KOPT-K1 (cell line): ENCODE measurements around the gene ANKRD33B.
"Not testable (repeated sequence)": the region's sequence is repeated elsewhere in the genome, so short reads cannot be mapped to it uniquely, and the experiment has no call there.

ENCODE experiments used
- H3K27ac ChIP-seq: fragments of 200-600 bp; sonication (generic); 2 replicates; pipeline ENCODE4 v1.5.1; 2016; ENCODE audit warnings: antibody characterized with exemption, mild to moderate bottlenecking, low read depth, low read length; ENCODE audit not compliant: poor library complexity, severe bottlenecking
- H3K36me3 ChIP-seq: fragments of 200-600 bp; sonication (generic); 2 replicates; pipeline ENCODE4 v1.5.1; 2017; ENCODE audit warnings: antibody characterized with exemption, mild to moderate bottlenecking, low read length, moderate library complexity; ENCODE audit not compliant: insufficient read depth
- H3K9me3 ChIP-seq: fragments of 200-600 bp; sonication (generic); 2 replicates; pipeline ENCODE4 v1.5.1; 2017; ENCODE audit warnings: antibody characterized with exemption, low read length, mild to moderate bottlenecking; ENCODE audit not compliant: insufficient read depth, poor library complexity, severe bottlenecking

The ANKRD33B gene

DNA sequence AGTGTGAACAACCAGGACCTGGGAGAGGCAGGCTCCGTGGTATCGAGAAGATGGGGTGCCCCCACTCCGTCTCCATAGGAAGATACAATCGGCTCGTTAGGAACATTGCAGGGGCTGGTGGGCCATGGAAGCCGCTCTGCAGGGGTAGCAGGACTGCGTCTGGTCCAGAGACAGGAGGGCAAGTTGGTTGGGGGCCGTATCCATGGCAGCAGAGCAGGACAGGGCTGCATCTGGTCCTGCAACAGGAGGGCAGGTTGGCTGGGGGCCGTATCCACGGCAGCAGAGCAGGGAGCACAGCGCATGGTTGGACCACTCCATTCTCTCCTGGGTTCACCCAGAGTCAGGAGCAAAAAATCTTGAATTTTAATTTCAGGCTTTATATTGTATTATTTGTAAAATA is 98.2 kb downstream of the ANKRD33B start:
- H3K36me3 ChIP-seq: no peaks in the 10 kb centered on the region
- H3K27ac ChIP-seq: no peak overlapping the region
- no peaks in the 10 kb centered on the region for H3K9me3 ChIP-seq

DNA sequence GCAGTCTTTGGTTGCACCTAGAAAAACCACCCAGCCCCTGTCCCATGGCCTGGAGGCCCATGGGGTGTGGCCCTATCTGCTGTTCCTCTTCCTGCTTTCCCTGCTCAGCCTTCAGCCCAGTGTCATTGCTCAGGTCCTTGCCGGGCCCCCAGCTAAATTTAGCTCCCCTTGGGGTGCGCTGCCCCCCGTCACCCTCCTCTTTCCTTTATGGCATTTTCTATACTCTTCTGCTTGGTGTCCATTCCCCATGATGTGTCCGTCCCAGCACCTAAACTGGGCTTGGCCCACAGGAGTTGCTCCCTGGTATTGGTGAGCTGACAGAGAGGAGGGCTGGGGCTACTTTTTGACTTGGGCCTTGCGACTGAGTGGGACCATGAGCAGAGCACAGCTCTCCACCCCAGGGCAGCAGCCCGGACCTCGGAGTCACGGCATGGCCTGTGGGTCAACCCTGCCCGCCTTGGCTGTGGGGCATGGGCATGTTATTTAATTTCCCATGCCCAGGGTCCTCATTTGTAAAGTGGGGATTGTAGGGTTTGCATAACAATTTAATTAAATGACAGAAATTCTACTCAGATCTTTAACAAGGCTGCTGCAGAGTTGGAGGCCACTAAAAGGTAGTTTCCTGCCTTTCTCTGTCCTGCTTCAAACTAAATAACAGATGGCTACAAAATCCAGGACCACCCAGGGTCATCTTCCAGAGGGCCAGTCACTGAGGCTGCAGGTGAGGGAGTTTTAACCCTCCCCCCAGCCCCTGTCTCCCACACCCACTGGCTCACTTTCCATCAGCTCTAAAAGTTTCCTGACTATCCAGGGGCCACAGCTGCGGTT is 99.0 kb downstream of the ANKRD33B start:
- Histone ChIP-seq H3K27ac (no peak overlapping the region), H3K36me3 (no peaks in the 10 kb centered on the region), H3K9me3 (no peaks in the 10 kb centered on the region)

DNA sequence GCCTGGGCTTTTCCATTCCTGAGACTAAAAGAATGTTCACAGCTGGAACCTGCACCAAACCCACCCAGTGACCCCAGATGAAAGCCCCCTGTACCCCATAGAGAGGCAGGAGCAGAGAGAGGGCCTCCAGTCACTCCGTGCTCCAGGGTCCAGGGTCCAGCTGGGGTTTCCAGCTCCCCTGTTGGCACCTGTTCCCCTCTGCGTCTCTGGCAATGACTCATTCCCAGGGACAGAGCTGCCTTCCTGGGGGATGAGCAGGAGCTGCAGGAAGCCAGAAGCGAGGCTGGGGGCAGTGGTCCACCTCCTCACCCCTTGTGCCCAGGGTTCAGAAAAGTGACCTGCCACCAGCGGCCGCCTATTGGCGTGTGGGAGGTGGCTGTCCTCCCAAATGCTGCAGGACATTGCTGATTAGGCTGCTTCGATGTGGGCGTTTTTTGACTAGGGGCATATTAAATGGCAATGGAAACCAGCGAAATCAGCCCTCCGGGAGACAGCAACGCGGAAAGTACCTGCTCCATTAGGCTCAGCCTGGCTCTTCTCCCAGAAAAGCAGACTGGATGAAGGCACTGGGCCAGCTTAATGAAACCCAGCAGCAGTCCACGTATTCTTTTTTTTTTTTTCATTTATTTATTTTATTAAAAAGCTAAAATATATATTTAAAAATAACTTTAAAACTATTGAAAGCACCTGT is 99.8 kb downstream of the ANKRD33B start:
- no peaks in the 10 kb centered on the region for H3K36me3 ChIP-seq
- no peaks in the 10 kb centered on the region for H3K9me3 ChIP-seq
- no peak overlapping the region for H3K27ac ChIP-seq

DNA sequence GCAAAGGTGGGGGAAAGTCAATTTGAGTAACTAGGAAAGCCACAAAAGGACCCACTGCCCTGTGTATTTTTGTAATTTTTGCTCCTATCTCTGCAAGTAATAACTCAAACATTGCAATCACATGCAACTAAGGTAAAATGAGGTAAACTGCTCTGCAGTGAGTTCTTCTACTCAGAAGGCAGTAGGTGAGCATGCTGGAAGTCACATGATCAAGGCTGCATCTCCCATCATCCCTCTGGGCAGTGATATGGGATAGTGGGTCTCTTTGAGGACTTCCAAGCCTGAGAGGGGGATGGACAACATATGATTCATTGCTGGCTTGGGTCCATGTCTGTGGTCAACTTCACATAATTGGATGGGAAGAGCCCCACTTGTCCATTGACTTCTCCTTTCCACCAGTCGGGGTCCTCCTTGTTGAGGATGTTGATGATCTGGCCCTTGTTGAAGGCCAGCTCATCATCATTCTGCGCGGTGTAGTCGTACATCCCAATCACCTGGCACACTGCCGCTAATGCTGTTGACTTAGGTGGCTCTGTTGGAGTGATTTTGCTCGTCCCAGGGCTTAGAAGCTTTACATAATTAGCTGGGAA is 100.4 kb downstream of the ANKRD33B start:
- not testable (repeated sequence) for H3K27ac ChIP-seq, H3K9me3 ChIP-seq, H3K36me3 ChIP-seq

DNA sequence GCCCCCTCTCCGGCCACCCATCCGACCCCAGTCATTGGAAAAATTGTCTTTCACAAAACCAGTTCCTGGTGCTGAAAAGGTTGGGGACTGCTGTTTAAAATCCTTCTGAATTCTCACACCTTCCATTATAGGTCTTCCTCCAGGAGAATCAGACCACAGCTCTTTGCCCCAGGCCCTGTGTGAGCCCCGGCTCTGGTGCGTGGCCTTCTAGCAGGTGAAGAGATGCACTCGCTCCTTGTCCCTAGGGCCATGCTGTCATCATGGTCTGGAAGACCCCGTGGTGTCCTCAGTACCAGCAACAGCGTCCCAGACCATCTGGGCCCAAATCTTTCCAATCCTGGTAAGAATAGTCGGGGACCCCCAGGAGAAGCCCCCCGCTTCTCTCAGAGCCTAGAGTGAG is 101.9 kb downstream of the ANKRD33B start:
- Histone ChIP-seq H3K36me3 (no peaks in the 10 kb centered on the region), H3K9me3 (no peaks in the 10 kb centered on the region), H3K27ac (no peak overlapping the region)

DNA sequence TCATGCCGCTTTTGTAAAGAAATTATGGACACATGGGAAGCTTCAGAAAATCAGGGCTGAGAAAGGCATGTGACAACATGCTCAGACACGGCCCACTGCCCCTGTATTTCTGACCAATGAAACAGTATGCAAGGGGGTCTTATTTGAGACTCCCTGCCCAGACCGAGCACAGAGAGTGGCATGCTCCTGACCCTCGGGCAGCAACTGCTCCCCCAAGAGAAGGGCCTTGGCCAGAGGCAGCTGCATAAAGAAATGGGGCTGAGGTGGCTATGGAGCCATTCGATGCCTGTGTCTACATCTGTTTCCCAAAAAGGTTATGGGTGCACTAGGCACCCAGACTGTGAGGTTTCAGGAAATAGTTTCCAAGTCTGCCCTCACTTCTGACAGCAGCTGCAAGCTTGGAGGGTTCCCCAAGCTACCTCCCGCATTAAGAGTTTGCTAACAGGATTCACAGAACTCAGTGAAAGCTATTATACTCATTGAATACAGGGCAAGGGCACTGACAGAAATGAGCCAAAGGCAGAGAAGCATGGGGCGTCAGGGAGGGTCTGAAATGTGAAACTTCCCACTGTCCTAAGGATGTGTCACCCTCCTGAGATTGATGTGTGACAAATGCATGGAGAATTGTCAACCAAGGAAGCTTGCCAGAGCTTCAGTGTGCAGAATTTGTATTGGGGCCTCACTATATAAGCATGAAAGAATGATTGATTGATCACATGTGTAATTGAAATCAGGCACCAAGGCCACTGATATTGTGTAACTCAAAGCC is 102.8 kb downstream of the ANKRD33B start:
- Histone ChIP-seq H3K9me3 (no peaks in the 10 kb centered on the region), H3K27ac (no peak overlapping the region), H3K36me3 (no peaks in the 10 kb centered on the region)

DNA sequence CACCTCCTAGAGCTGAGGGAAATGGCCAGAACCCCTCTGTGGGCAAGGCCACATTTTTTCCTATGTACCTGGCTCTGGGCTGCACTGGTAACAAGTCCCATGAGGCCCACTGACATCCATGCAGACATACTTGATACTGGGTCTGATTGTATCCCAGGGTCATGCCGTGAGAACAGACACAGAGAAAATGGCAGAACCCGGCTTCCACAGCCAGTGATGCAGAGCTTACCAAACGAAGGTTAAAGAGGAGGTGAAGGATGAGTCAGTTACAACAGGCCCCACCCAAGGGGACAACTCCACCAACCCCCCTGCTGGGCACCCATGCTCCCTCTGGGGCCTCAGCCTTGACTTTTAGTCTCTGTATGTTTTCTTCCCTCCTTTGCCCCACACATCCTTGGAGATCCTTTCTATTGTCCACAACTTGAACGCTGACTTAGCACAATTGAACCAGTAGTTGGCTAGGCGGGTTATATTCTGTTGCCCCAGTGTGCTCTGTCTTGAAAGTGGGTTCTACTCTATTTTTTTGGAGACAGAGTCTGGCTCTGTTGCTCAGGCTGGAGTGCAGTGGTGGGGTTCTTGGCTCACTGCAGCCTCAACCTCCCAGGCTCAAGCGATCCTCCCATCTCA is 103.7 kb downstream of the ANKRD33B start:
- no peaks in the 10 kb centered on the region for H3K36me3 ChIP-seq
- no peak overlapping the region for H3K27ac ChIP-seq
- H3K9me3 ChIP-seq: no peaks in the 10 kb centered on the region

DNA sequence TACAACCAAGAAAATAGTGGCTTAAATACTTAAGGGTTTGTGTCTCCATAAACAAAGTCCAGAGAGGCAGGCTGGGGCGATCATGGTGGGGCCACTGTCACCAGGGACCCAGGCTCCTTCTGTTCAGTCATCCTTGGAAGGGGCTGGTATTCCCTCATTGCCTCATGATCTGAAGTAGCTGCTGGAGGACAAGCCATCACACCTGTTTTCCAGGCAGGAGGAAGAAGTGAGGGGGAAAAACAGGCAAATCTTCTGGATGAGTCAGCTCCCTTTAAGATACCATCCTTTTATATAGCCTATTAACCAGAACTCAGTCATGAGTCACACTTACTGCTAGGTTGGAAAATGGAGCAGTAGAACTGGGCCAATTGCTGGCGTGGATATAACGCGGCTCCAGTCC is 104.8 kb downstream of the ANKRD33B start:
- no peaks in the 10 kb centered on the region for H3K36me3 ChIP-seq
- H3K9me3 ChIP-seq: no peaks in the 10 kb centered on the region
- no peak overlapping the region for H3K27ac ChIP-seq

DNA sequence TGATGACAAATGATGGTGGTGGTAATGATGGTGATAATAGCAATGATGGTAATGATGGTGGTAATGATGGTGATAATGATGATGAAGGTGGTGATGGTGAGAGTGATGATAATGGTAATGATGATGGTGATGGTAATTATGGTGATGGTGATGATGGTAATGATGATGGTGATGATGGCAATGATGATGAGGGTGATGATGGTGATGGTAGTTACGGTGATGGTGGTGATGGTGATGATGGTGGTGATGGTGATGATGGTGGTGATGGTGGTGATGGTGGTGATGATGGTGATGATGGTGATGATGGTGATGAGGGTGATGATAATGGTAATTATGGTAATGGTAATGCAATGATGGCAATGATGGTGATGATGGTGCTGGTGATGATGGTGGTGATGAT is 106.1 kb downstream of the ANKRD33B start:
- no peak overlapping the region for H3K27ac ChIP-seq
- no peaks in the 10 kb centered on the region for H3K9me3 ChIP-seq
- H3K36me3 ChIP-seq: no peaks in the 10 kb centered on the region

DNA sequence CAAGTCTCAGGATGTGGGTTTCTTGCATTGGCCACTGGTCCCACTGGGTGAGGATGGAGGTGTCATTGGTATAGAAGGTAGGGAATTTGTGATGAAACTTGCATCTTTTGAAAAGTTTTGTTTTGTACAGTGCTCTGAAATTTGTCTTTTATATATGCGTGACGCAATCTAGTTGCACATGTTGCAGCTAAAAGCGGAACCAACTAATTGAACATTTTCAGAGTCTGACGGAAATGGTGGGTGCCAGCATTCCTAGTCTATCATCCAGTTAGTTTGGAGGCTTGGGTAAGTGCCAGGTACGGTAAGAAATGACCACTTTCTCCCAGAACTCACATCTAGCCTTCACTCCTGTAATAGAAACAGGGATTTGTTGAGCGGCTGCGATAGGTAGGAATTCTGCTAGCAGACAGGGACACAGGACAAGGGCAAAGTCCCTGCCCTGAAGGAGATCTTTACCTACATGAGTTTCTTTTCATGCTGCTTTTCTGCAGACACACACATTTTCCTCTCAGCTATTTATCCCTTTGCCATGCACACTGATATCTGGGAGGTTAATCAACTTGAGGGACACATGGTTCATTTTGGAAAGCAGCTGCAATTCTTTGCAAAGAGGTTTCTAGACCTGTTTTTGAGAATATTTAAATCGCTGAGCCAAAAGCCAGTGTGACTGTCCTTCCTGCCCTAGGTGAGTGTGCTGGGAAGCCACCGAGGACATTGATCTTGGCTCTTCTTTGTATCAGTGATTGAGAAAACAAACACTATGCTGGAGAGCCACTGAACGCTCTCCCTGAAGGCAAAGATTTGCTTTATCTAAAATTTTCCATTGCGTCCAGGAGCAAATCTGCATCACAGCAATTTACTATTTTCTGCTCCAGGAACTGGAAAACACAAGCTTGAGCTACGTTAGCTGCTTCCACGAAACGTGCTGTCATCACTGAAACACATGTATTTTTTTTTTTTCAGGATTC is 107.5 kb downstream of the ANKRD33B start:
- no peaks in the 10 kb centered on the region for H3K9me3 ChIP-seq
- no peaks in the 10 kb centered on the region for H3K36me3 ChIP-seq
- no peak overlapping the region for H3K27ac ChIP-seq

DNA sequence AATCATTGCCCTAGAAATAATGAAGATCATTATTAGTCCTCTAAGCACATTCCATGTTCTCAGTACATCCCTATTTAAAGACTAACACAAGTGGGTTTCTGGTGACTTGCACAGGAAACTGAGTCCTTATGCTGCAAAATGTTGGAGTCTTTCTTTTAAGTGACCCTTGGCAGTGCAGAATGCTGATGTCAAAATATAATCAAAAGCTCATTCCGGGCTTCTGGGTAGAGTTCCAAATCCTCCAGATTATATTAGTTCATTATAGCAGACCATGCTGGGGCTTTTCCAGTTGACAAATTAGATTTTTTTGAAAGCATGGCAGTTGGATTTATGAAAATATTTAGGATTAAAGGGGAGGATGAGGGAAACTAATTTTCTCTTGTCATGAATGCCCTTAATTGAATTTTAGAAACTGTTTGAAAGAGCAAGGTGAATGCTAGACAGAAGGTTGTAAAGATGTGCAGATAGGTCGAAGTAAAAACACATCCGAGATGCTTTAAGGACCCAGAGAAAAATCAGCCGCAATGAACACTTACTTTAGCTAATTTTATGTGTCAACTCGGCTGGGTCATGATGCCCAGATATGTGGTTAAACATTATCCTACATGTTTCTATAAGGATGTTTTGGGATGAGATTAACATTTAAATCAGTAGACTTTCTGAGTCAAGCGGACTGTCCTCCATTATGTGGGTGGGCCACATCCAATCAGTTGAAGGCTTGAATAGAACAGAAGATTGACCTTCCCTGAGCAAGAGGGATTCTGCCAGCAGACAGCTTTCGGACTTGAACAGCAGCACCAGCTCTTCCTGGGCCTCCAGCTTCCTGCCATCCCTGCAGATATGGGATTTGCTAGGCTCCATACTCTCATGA is 108.5 kb downstream of the ANKRD33B start:
- Histone ChIP-seq H3K9me3 (no peaks in the 10 kb centered on the region), H3K27ac (no peak overlapping the region), H3K36me3 (0 out of 2 replicates have a peak, but pooled peaks cover 6% of the 10 kb centered on the region)

DNA sequence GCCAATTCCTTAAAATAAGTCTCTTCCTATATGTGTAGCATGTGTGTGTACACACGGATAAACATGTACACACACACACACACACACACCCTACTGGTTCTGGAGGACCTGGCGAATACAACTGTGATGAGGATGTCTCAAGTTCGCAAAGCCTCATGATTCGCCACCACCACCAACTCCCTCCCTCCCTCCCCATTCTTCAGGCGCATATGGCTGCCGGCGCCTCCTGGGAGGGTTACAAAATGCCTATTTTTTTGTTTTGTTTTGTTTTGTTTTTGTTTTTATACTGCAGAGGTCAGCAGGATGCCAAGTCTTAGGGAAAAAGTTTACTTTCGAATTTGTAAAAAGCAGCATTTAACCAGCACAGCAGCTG is 109.1 kb downstream of the ANKRD33B start:
- Histone ChIP-seq H3K9me3 (no peaks in the 10 kb centered on the region), H3K27ac (no peak overlapping the region), H3K36me3 (peaks cover 12% of the 10 kb centered on the region)

DNA sequence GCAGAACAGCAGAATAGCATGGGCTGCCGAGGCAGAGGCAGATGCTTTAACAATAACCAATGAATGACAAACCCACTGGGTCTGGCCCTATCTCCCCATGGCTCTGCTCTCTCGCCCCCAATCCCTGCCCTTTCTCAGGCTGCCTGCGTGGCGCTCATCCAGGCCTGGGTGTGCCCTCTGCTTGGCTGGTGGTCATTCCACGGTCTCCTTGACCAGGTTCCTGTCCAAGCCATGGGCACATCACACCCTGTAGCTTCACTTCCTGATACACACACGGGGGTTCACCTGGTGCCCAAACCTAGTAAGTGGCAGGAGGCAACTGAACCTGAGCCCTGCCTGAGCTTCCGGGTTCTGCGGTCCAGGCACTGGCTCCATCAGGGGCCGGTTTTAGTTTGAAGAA is 109.5 kb downstream of the ANKRD33B start:
- H3K36me3 ChIP-seq: peaks cover 15% of the 10 kb centered on the region
- no peaks in the 10 kb centered on the region for H3K9me3 ChIP-seq
- no peak overlapping the region for H3K27ac ChIP-seq
